Superior temporal gyrus (tissue), 1 donor: ENCODE measurements around the gene INTS4.
"Not testable (repeated sequence)": the region's sequence is repeated elsewhere in the genome, so short reads cannot be mapped to it uniquely, and the experiment has no call there.

ENCODE experiments used
- DNase-seq: peaks from one replicate; pipeline ENCODE4 v3.0.0-alpha.2; 2016; ENCODE audit errors: extremely low spot score

The INTS4 gene

GRCh38 chr11:77883775-77884174 lies 110.7 kb downstream of the INTS4 start:
- DNase-seq, result no peak

GRCh38 chr11:77882396-77882795 lies 112.1 kb downstream of the INTS4 start:
- no peak for DNase-seq

DNA sequence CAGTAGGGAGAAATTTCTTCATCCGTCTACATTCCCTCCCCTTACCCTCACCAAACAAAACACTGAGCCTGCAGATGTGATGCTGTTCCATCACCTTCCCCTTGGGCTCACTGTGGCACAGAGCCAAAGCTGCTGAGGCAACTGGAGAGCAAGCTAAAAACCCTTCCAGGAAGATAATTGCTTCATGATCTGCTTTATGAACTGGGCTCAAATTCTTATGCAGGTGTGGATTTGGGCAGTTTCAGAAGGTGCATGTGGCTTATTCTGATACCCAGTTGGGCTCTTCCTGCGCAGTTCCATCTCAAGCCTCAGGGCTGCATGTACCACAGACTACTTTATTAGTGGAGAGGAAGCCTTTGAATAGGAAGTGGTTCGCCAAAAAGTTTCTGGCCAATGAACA lies 115.2 kb downstream of the INTS4 start:
- no peak for DNase-seq

- DNase-seq, result not testable (repeated sequence)
Observed at GRCh38 chr11:77878247-77878646, 116.2 kb downstream of the INTS4 start.

DNA sequence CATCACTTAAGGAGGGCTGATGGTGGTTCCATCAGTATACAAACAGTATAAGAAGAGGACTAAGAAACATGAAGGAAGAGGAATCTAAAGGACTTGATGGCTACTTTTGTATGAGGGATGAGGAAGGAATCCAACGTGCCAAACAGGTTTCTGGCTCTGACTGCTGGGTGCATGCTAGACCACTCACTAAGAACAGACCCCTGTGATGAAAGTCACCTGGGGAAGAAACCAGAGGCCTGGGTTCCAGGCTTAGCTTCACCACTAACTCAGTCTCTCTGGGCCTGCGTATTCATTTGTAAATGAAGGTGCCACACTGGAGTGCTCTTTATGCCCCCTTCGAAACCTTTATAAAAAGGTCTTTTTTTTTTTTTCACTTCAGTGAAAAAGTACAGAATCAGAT lies 118.4 kb downstream of the INTS4 start:
- no peak for DNase-seq

GRCh38 chr11:77874206-77874605 lies 120.3 kb downstream of the INTS4 start:
- no peak for DNase-seq

GRCh38 chr11:77873345-77873744 lies 121.1 kb downstream of the INTS4 start:
- DNase-seq, result no peak

GRCh38 chr11:77871855-77872254 lies 122.6 kb downstream of the INTS4 start:
- DNase-seq, result no peak

DNA sequence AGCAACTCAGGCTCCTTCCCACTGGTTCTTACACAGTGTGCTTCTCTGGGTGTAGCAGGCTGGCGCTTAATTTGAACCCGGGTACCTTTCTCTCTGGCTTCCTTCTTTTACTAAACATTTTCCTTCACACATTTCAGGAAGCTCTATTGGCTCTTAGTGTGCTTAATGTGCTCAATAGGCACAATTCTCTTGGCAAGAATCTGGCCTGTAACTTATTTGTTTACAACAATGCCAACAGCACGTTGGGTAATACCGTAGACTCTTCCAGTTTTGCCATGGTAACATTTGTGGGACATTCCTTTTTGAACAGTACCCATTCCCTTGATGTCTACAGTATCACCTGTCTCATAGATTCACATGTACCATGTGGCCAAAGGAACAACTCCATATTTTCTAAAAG lies 125.7 kb downstream of the INTS4 start:
- DNase-seq, result no peak

GRCh38 chr11:77866336-77866735 lies 128.1 kb downstream of the INTS4 start:
- no peak for DNase-seq

DNA sequence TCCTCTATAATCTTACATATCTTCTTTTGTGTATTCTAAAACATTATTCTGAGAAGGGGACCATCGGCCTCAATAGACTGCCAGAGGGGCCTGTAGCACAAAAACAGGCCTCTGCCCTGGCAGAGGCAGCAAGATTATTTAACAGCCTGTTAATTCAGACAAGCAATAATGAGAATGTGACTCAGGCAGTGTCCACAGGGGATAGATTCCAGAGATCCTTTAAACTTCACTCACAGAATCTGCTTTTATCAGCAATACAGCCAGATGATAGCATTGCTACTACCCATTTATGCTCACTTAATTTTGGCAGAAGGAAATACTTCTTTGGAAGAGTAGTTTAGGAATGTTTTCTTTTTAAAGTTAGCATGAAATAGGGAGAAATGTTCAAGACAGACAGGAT lies 128.7 kb downstream of the INTS4 start:
- DNase-seq, result no peak

DNA sequence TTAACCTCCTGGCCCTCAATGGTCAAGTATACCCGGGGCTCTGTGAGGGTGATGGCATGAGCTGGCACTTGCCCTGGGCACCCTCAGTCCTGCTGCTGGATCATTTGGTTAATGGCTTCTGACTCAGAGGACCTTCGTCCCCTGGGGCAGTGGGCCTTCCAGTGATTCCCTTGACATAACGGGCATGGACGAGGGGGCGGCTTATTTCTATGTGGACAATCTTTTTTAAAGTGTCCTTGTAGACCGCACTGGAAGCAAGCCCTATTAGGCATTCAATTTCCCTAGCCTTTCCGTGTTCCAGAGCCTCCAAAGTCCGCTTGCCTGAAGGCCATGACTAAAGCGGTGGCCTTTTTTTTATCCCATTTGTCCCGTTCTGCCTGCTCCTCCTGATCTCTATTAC lies 133.0 kb downstream of the INTS4 start:
- DNase-seq, result not testable (repeated sequence)

DNA sequence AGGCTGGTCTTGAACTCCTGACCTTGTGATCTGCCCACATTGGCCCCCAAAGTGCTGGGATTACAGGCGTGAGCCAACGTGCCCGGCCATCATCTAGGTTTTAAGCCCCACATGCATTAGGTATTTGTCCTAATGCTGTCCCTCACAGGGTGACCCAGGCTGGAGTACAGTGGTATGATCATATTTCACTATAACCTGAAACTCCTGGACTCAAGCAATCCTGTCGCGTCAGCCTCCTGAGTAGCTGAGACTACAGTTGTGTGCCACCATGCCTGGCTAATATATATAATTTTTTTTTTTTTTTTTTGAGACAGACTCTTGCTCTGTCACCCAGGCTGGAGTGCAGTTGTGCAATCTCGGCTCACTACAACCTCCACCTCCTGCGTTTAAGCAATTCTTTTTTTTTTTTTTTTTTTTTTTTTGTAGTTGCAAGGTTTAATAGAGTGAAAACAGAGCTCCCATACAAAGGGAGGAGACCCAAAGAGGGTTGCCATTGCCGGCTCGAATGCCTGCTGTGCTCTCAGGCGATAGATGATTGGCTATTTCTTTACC lies 136.5 kb downstream of the INTS4 start:
- not testable (repeated sequence) for DNase-seq

GRCh38 chr11:77854838-77855237 lies 139.6 kb downstream of the INTS4 start:
- DNase-seq, result no peak

DNA sequence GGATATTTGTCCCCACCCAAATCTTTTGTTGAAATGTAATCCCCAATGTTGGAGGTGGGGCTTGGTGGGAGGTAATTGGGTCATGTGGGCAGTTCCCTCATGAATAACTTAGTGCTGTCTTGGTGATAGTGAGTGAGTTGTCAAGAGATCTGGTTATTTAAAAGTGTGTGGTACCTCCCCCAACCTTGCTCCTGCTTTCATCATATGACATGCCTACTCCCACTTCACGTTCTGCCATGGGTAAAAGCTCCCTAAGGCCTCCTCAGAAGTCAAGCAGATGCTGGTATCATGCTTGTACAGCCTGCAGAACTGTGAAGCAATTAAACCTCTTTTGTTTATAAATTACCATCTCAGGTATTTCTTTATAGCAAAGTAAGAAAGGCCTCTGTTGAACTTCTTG lies 143.0 kb downstream of the INTS4 start:
- DNase-seq, result no peak

- not testable (repeated sequence) for DNase-seq
Observed at GRCh38 chr11:77843700-77844099, 150.8 kb downstream of the INTS4 start.

- DNase-seq, result no peak
Observed at GRCh38 chr11:77842441-77843121, 151.9 kb downstream of the INTS4 start.

DNA sequence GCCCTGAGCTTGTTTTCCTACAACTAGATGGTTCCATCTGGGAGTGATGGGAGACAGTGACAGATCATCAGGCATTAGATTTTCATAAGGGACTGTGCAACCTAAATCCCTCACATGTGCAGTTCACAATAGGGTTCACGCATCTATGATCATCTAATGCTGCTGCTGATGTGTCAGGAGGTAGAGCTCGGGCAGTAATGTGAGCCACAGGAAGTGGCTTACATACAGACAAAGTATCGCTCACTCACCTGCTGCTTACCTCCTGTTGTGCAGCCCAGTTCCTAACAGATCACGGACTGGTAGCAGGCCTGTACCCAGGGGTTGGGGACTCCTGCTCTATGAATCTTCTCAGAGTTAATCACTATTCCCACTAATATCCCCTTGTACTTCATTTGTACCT lies 161.2 kb downstream of the INTS4 start:
- DNase-seq, result no peak

DNA sequence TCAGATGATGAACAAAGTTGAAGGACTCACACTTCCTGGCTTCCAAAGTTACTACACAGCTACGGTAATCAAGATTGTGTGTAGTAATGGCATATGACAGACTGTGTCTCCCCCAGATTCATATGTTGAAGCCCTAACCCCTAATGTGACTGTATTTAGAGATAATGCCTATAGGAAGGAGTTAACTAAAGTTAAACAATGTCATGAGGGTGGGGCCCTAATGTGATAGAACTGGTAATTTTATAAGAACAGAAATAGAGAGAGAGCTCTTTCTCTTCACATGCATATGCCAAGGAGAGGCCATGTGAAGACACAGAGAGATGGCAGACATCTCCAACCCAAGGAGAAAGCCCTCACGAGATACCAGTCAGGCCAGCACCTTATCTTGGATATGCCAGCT lies 165.5 kb downstream of the INTS4 start:
- DNase-seq, result no peak
